Mucosa of descending colon (tissue), 3 donors: ENCODE data around the gene SDS. TPM values are rescaled to one million over a fixed set of nuclear protein-coding genes. Genes with fewer than 3 reads are reported as not detected.

Experiments
- ATAC-seq: fragments of 200-7000 bp; cut with Tn5 transposase; one replicate; pipeline ENCODE4 v1.9.1; 2020; ENCODE audit warnings: mild to moderate bottlenecking, moderate library complexity
- DNase-seq, 3 donors: peaks; one replicate each; pipeline ENCODE4 v3.0.0-alpha.2; 2020
- H3K36me3 ChIP-seq: fragments of 200-600 bp; one replicate; pipeline ENCODE4 v1.8.0; 2021; ENCODE audit warnings: low read depth, mild to moderate bottlenecking
- H3K4me1 ChIP-seq: fragments of 200-600 bp; one replicate; pipeline ENCODE4 v1.8.0; 2021; ENCODE audit warnings: low read depth, mild to moderate bottlenecking
- H3K4me3 ChIP-seq: fragments of 200-600 bp; one replicate; pipeline ENCODE4 v1.8.0; 2021; ENCODE audit warnings: mild to moderate bottlenecking
- H3K9me3 ChIP-seq: fragments of 200-600 bp; one replicate; pipeline ENCODE4 v1.8.0; 2021; ENCODE audit warnings: mild to moderate bottlenecking
- CTCF ChIP-seq: fragments of 200-600 bp; IDR thresholded peaks from one replicate; pipeline ENCODE4 v1.8.0; 2022; ENCODE audit warnings: antibody characterized with exemption, mild to moderate bottlenecking
- intact Hi-C, 2 donors: fragments of 100-400 bp; cut with DNase I in 1 of 2; cut with micrococcal nuclease in 1 of 2; formaldehyde crosslinking; loops; one replicate each; pipeline versions ENCODE4 v1.11.0 to v1.11.1; 2022; cut with DNase I, micrococcal nuclease
- total RNA-seq, 3 donors: library from RNA; stranded (reverse); fragmentation: NEBNext Ultra II Directional in 2 of 3; extraction: Animal tissue kit (Norgen Biotek cat#: 25700) in 2 of 3; gene quantifications; one replicate each; pipeline versions ENCODE4 v1.2.1 to v1.2.4, GENCODE V29; 2021 to 2023
- donor health status: DM: no; HTN: no; CAD: no; lungs with moderate emphysema.
- donor health status: DM: no; HTN: no; CAD: no.
- donor health status: DM: no; HTN: yes; CAD: no.

The SDS gene
- total RNA-seq, 3 donors from 2014 or later, result 0.44 to 3.9 (median 3.2) TPM

- intact Hi-C loops, result no loop called here
- no peaks in the 10 kb centered on the region for H3K36me3 ChIP-seq
- no peaks in the 10 kb centered on the region for H3K9me3 ChIP-seq
- no peak overlapping the region for H3K4me3 ChIP-seq
- ATAC-seq (no peak), DNase-seq (no peak)
- H3K4me1 ChIP-seq, result no peaks in the 10 kb centered on the region
- TF ChIP-seq CTCF, result no peak
Observed at GRCh38 chr12:113400362-113400761, 3.3 kb downstream of the SDS start.

GRCh38 chr12:113399490-113399889, 4.2 kb downstream of the SDS start:
- Histone ChIP-seq H3K4me3 (no peak overlapping the region), H3K36me3 (no peaks in the 10 kb centered on the region), H3K9me3 (no peaks in the 10 kb centered on the region), H3K4me1 (no peaks in the 10 kb centered on the region)
- DNase-seq (no peak), ATAC-seq (no peak)
- intact Hi-C loops, result no loop called here
- no peak for TF ChIP-seq CTCF

GRCh38 chr12:113398346-113399290, 5.1 kb downstream of the SDS start:
- TF ChIP-seq CTCF, result no peak
- DNase-seq (no peak), ATAC-seq (no peak)
- H3K4me3 ChIP-seq, result no peak overlapping the region
- H3K9me3 ChIP-seq, result no peaks in the 10 kb centered on the region
- intact Hi-C loops, result no loop called here
- no peaks in the 10 kb centered on the region for H3K4me1 ChIP-seq
- no peaks in the 10 kb centered on the region for H3K36me3 ChIP-seq

GRCh38 chr12:113397497-113398197, 6.0 kb downstream of the SDS start:
- no peaks in the 10 kb centered on the region for H3K36me3 ChIP-seq
- no peak for ATAC-seq
- DNase-seq, result no peak
- no peak for TF ChIP-seq CTCF
- intact Hi-C loops, result no loop called here
- no peak overlapping the region for H3K4me3 ChIP-seq
- H3K4me1 ChIP-seq, result no peaks in the 10 kb centered on the region
- H3K9me3 ChIP-seq, result no peaks in the 10 kb centered on the region

GRCh38 chr12:113396828-113397496, 6.7 kb downstream of the SDS start:
- ATAC-seq (peak; percentile 9), DNase-seq (no peak)
- Histone ChIP-seq H3K9me3 (no peaks in the 10 kb centered on the region), H3K36me3 (no peaks in the 10 kb centered on the region), H3K4me3 (no peak overlapping the region), H3K4me1 (no peaks in the 10 kb centered on the region)
- no peak for TF ChIP-seq CTCF
- intact Hi-C loops, result no loop called here
